ENCODE measurements around the gene GPR37L1. TPM values are rescaled to one million over a fixed set of nuclear protein-coding genes. Genes with fewer than 3 reads are reported as not detected.

Gene GPR37L1
- total and polyA plus RNA-seq, 2 of the 8 experiments (the other 6 are each of a cell fraction or from before 2014, with no cell fraction given), result 0.13 to 0.23 TPM

- TF ChIP-seq RBBP5 (IDR thresholded peaks at IDR 0.05; ENCODE audit: borderline replicate concordance, low read depth, low read length) (no peak), GABPA (IDR thresholded peaks at IDR 0.05; ENCODE audit: borderline replicate concordance, insufficient read depth, low read length) (no peak), USF2 (IDR thresholded peaks at IDR 0.05; ENCODE audit: low read length) (no peak), EGR1 (IDR thresholded peaks at IDR 0.05; ENCODE audit: borderline replicate concordance, low read depth, low read length) (no peak), SUZ12 (IDR thresholded peaks at IDR 0.05; ENCODE audit: low read length) (no peak), YY1 (IDR thresholded peaks at IDR 0.05; ENCODE audit: low read depth, low read length) (no peak), SP4 (IDR thresholded peaks at IDR 0.05; ENCODE audit: low read length) (0 out of 2 replicates have a peak, but pooled peaks have one; percentile 33), KDM5A (IDR thresholded peaks at IDR 0.05; ENCODE audit: low read length) (no peak), CTCF (IDR thresholded peaks at IDR 0.05; ENCODE audit: control extremely low read depth in 1 of 3, insufficient read depth in 1 of 3, low read depth in 1 of 3, low read length in 3 of 3) (peak in 2 of 3 experiments; percentile 3 to 40; a peak in 2 of 4 replicates), RFX5 (IDR thresholded peaks at IDR 0.05; ENCODE audit: borderline replicate concordance, low read depth, low read length) (no peak), EZH2 (IDR thresholded peaks at IDR 0.05; ENCODE audit: low read depth, low read length, severe bottlenecking) (no peak), CBX5 (IDR thresholded peaks at IDR 0.05; ENCODE audit: low read depth, low read length) (no peak), TAF1 (IDR thresholded peaks at IDR 0.05; ENCODE audit: low read depth, low read length) (no peak), TBP (IDR thresholded peaks at IDR 0.05; ENCODE audit: low read depth, low read length) (no peak), PHF8 (conservative IDR thresholded peaks at IDR 0.05; ENCODE audit: low read depth, low read length) (no peak), POU5F1 (IDR thresholded peaks at IDR 0.05; ENCODE audit: low read depth, low read length) (no peak), SIN3A (conservative IDR thresholded peaks at IDR 0.05 in 1 of 2, IDR thresholded peaks at IDR 0.05 in 1 of 2; ENCODE audit: low read depth in 1 of 2, low read length in 2 of 2) (no peak)
- TF ChIP-seq, protein P1, sequence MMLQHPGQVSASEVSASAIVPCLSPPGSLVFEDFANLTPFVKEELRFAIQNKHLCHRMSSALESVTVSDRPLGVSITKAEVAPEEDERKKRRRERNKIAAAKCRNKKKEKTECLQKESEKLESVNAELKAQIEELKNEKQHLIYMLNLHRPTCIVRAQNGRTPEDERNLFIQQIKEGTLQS (IDR thresholded peaks at IDR 0.05; ENCODE audit: insufficient read depth, low read depth, low read length), result no peak
Measured at GRCh38 chr1:202158810-202159533, 36.3 kb downstream of the GPR37L1 start (continued).
